ENCODE results near the gene CMSS1. TPM values are rescaled to one million over a fixed set of nuclear protein-coding genes. Genes with fewer than 3 reads are reported as not detected.

CMSS1 gene
- total RNA-seq, 1 donor from 2014 or later, result 56.3 TPM

GRCh38 chr3:99961756-99962515, 144.3 kb downstream of the CMSS1 start:
- H3K4me3 ChIP-seq, result no peak overlapping the region
- H3K27ac Mint-ChIP-seq, result no peak overlapping the region
- DNase-seq (ENCODE audit: low spot score), result no peak
- no peak overlapping the region for H3K4me2 ChIP-seq
- no peaks in the 10 kb centered on the region for H3K9me3 ChIP-seq (ENCODE audit: low read depth)
- no peak overlapping the region for H3K4me3 Mint-ChIP-seq
- no peaks in the 10 kb centered on the region for H3K9me3 Mint-ChIP-seq
- H2AFZ ChIP-seq (replicated peaks), result no peak overlapping the region
- no peaks in the 10 kb centered on the region for H3K36me3 ChIP-seq
- no peaks in the 10 kb centered on the region for H3K79me2 ChIP-seq (ENCODE audit: low read depth)
- H3F3A ChIP-seq (ENCODE audit: low read depth), result no peaks in the 10 kb centered on the region
- peaks cover 5% of the 10 kb centered on the region for H3K4me1 ChIP-seq
- H4K20me1 ChIP-seq (ENCODE audit: low read depth), result no peaks in the 10 kb centered on the region
- no peak overlapping the region for H3K9ac ChIP-seq
- H3K4me1 Mint-ChIP-seq, result peaks cover 6% of the 10 kb centered on the region
- H3K27ac ChIP-seq, result no peak overlapping the region
- TF ChIP-seq EZH2 (IDR thresholded peaks at IDR 0.05) (no peak), EZH2phosphoT487 (IDR thresholded peaks at IDR 0.05) (no peak)
- TF ChIP-seq, protein P1, sequence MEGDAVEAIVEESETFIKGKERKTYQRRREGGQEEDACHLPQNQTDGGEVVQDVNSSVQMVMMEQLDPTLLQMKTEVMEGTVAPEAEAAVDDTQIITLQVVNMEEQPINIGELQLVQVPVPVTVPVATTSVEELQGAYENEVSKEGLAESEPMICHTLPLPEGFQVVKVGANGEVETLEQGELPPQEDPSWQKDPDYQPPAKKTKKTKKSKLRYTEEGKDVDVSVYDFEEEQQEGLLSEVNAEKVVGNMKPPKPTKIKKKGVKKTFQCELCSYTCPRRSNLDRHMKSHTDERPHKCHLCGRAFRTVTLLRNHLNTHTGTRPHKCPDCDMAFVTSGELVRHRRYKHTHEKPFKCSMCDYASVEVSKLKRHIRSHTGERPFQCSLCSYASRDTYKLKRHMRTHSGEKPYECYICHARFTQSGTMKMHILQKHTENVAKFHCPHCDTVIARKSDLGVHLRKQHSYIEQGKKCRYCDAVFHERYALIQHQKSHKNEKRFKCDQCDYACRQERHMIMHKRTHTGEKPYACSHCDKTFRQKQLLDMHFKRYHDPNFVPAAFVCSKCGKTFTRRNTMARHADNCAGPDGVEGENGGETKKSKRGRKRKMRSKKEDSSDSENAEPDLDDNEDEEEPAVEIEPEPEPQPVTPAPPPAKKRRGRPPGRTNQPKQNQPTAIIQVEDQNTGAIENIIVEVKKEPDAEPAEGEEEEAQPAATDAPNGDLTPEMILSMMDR (IDR thresholded peaks at IDR 0.05), result no peak
- H3K27me3 ChIP-seq, result no peaks in the 10 kb centered on the region
- peaks cover 3% of the 10 kb centered on the region for H3K36me3 Mint-ChIP-seq
- H3K27me3 Mint-ChIP-seq (ENCODE audit: insufficient read depth, low read depth), result peaks cover 3% of the 10 kb centered on the region

DNA sequence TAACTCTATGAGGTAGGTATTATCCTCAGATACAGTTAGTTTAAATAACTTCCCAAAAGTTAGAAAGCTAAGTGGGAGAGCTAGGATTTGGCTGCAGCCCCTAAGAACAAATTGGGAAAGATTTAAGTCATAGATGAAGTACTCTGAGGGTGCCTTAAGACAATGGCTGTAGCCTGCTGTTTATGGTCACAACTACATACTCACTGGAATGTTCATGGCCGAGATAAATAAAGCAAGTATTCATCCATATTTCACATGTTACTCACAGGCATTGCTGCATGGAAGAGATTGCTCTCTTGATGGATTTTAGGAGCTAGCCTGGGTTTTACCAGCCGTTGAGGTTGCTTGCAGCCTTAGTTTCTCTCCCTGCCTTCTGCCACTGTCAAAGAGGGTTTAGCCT, 145.0 kb downstream of the CMSS1 start:
- no peak overlapping the region for H3K9ac ChIP-seq

GRCh38 chr3:99965077-99965476, 147.4 kb downstream of the CMSS1 start:
- no peak overlapping the region for H3K4me3 ChIP-seq
- no peak for TF ChIP-seq EZH2phosphoT487 (IDR thresholded peaks at IDR 0.05)
- TF ChIP-seq EZH2 (IDR thresholded peaks at IDR 0.05), result no peak
- TF ChIP-seq, protein P1 (IDR thresholded peaks at IDR 0.05), result no peak

More for the DNA sequence above, 145.0 kb downstream of the CMSS1 start:
- no peaks in the 10 kb centered on the region for H3K36me3 ChIP-seq
- no peak overlapping the region for H2AFZ ChIP-seq (replicated peaks)
- no peaks in the 10 kb centered on the region for H3K9me3 ChIP-seq (ENCODE audit: low read depth)
- H4K20me1 ChIP-seq (ENCODE audit: low read depth), result no peaks in the 10 kb centered on the region
- no peaks in the 10 kb centered on the region for H3F3A ChIP-seq (ENCODE audit: low read depth)
- TF ChIP-seq, protein P1 (IDR thresholded peaks at IDR 0.05), result no peak
- DNase-seq (ENCODE audit: low spot score), result no peak
- Mint-ChIP-seq H3K36me3 (peaks cover 3% of the 10 kb centered on the region), H3K9me3 (no peaks in the 10 kb centered on the region), H3K27ac (no peak overlapping the region), H3K4me1 (peaks cover 5% of the 10 kb centered on the region), H3K27me3 (ENCODE audit: insufficient read depth, low read depth) (peaks cover 3% of the 10 kb centered on the region), H3K4me3 (no peak overlapping the region)
- H3K4me2 ChIP-seq, result no peak overlapping the region
- H3K79me2 ChIP-seq (ENCODE audit: low read depth), result no peaks in the 10 kb centered on the region
- H3K4me1 ChIP-seq, result peaks cover 4% of the 10 kb centered on the region
- H3K4me3 ChIP-seq, result no peak overlapping the region
- H3K27ac ChIP-seq, result no peak overlapping the region
- no peaks in the 10 kb centered on the region for H3K27me3 ChIP-seq

More at GRCh38 chr3:99965077-99965476, 147.4 kb downstream of the CMSS1 start:
- Mint-ChIP-seq H3K27me3 (ENCODE audit: insufficient read depth, low read depth) (peaks cover 3% of the 10 kb centered on the region), H3K36me3 (no peaks in the 10 kb centered on the region), H3K27ac (no peak overlapping the region), H3K9me3 (no peaks in the 10 kb centered on the region), H3K4me1 (peaks cover 15% of the 10 kb centered on the region), H3K4me3 (no peak overlapping the region)
- Histone ChIP-seq H4K20me1 (ENCODE audit: low read depth) (no peaks in the 10 kb centered on the region), H3K9ac (no peak overlapping the region), H3K27me3 (no peaks in the 10 kb centered on the region), H2AFZ (replicated peaks) (no peak overlapping the region), H3K36me3 (no peaks in the 10 kb centered on the region), H3K4me2 (no peak overlapping the region), H3K27ac (no peak overlapping the region), H3K9me3 (ENCODE audit: low read depth) (no peaks in the 10 kb centered on the region), H3F3A (ENCODE audit: low read depth) (no peaks in the 10 kb centered on the region), H3K4me1 (no peaks in the 10 kb centered on the region), H3K79me2 (ENCODE audit: low read depth) (no peaks in the 10 kb centered on the region)
- no peak for DNase-seq (ENCODE audit: low spot score)

All from neural progenitor cell (in vitro differentiated cells).